ENCODE data around the gene CCL8.

GRCh38 chr17:34305061-34305460 is 14.2 kb upstream of the CCL8 start:
- no peak for TF ChIP-seq CTCF (IDR thresholded peaks at IDR 0.05)
- TF ChIP-seq EP300 (IDR thresholded peaks at IDR 0.05) = no peak
